Measurements from ENCODE around the gene SLX9. TPM values are rescaled to one million over a fixed set of nuclear protein-coding genes. Genes with fewer than 3 reads are reported as not detected.

Gene SLX9
- total and polyA plus RNA-seq, 2 donors (not counting 1 experiment from before 2014, with no cell fraction given), result 11.7 to 15.9 TPM

DNA sequence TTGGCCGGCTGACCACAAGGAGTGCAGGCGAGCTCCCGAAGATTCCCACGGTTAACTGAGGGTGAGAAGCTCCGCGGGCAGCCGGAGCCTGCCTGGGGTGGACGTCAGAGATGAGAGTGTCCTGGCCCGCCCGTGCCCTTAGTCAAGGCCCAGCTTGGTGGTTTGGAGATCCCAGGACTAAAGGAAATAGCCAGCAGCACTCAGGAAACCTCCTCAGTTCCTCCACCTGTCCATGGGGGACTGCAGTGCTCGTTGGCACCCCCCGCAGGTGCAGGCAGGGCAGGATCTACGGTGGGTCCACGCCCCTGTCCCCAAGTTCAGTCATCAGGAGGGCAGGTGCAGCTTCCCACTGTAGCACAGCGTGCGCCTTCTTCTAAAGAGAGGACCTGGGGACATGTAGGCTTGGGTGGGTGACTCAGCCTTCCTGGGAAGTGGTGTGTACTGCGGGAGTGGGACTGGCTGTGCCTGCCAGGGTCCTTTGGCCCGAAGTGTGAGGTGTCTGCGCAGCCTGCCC lies 32.5 kb downstream of the SLX9 start:
- ATAC-seq (ENCODE audit: low read depth) (no peak), DNase-seq (no peak)
- Histone ChIP-seq H3K79me2 (ENCODE audit: control insufficient read depth, insufficient read depth, low read length) (peaks cover 4% of the 10 kb centered on the region), H3K27ac (ENCODE audit: low read length in 2 of 2) (no peak overlapping the region), H3K9me3 (ENCODE audit: control extremely low read depth in 1 of 3, control insufficient read depth in 2 of 3, insufficient read depth in 1 of 3, low read length in 2 of 3) (no peaks in the 10 kb centered on the region), H3K9ac (ENCODE audit: low read length) (no peak overlapping the region), H3K36me3 (replicated peaks in 1 of 2; ENCODE audit: control extremely low read depth in 1 of 2, control insufficient read depth in 1 of 2, extremely low read depth in 1 of 2, insufficient read depth in 2 of 2, low read length in 1 of 2) (peaks cover 0 to 44% of the 10 kb centered on the region in 2 experiments), H3K4me1 (ENCODE audit: control insufficient read depth in 2 of 2, insufficient read depth in 2 of 2, low read length in 2 of 2) (peaks cover 0 to 6% of the 10 kb centered on the region in 2 donors), H3K4me2 (replicated peaks; ENCODE audit: low read depth, low read length, poor library complexity, severe bottlenecking) (no peak overlapping the region), H2AFZ (ENCODE audit: insufficient read depth, low read depth, low read length, poor library complexity, severe bottlenecking) (no peak overlapping the region), H3K4me3 (ENCODE audit: control extremely low read depth in 1 of 5, extremely low read depth in 1 of 5, insufficient read depth in 1 of 5, low read depth in 2 of 5, low read length in 4 of 5) (no peak overlapping the region), H4K20me1 (ENCODE audit: control insufficient read depth, insufficient read depth, low read length, poor library complexity, severe bottlenecking) (peaks cover 23% of the 10 kb centered on the region), H3K27me3 (replicated peaks in 1 of 4; ENCODE audit: control extremely low read depth in 1 of 4, control insufficient read depth in 3 of 4, insufficient read depth in 4 of 4, low read length in 3 of 4) (no peaks in the 10 kb centered on the region)
- WGBS (ENCODE audit: insufficient coverage), result 97% methylated on average over 19 of the region's 19 CpGs
- Mint-ChIP-seq H3K4me1 (peaks cover 7% of the 10 kb centered on the region), H3K27me3 (no peaks in the 10 kb centered on the region), H3K9me3 (ENCODE audit: insufficient read depth) (no peaks in the 10 kb centered on the region), H3K27ac (no peak overlapping the region), H3K4me3 (no peak overlapping the region)
- intact Hi-C loops (cut with micrococcal nuclease), result no loop called here
- CTCF ChIA-PET, result interaction anchor here (1.6 kb wide), 1 partner anchor 168 kb away, joined by 3 read pairs; no protein-coding TSS in a partner anchor
- POLR2A ChIA-PET, result no interaction called here
- no peak for TF ChIP-seq EZH2 (IDR thresholded peaks at IDR 0.05; ENCODE audit: borderline replicate concordance, insufficient read depth, low read depth, low read length, poor library complexity, severe bottlenecking)

DNA sequence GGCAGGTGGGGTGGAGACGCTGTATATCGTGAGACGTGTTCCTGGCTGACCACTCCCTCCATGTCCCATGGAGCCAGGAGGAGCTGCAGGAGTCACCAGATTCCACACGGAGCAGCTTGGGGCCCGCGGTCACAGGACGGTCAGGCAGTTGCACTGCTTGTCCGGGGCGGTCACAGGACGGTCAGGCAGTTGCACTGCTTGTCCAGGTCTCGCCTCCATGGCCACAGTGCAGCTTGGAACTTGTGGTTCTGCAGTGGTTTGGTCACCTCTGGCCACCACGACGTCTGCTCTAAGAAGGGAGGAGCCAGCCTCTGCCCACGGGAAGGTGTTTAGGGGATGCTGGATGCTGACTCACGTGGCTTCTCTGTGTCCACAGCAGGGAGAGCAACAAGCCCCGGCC lies 33.0 kb downstream of the SLX9 start:
- Mint-ChIP-seq H3K27me3 (no peaks in the 10 kb centered on the region), H3K27ac (no peak overlapping the region), H3K9me3 (ENCODE audit: insufficient read depth) (no peaks in the 10 kb centered on the region), H3K4me1 (peaks cover 7% of the 10 kb centered on the region), H3K4me3 (no peak overlapping the region)
- ATAC-seq (ENCODE audit: low read depth) (no peak), DNase-seq (no peak)
- 98% methylated on average over 16 of the region's 16 CpGs for WGBS (ENCODE audit: insufficient coverage)
- Histone ChIP-seq H2AFZ (ENCODE audit: insufficient read depth, low read depth, low read length, poor library complexity, severe bottlenecking) (no peak overlapping the region), H3K79me2 (ENCODE audit: control insufficient read depth, insufficient read depth, low read length) (peaks cover 4% of the 10 kb centered on the region), H3K27me3 (replicated peaks in 1 of 4; ENCODE audit: control extremely low read depth in 1 of 4, control insufficient read depth in 3 of 4, insufficient read depth in 4 of 4, low read length in 3 of 4) (no peaks in the 10 kb centered on the region), H4K20me1 (ENCODE audit: control insufficient read depth, insufficient read depth, low read length, poor library complexity, severe bottlenecking) (peaks cover 22% of the 10 kb centered on the region), H3K36me3 (replicated peaks in 1 of 2; ENCODE audit: control extremely low read depth in 1 of 2, control insufficient read depth in 1 of 2, extremely low read depth in 1 of 2, insufficient read depth in 2 of 2, low read length in 1 of 2) (peaks cover 0 to 41% of the 10 kb centered on the region in 2 experiments), H3K4me2 (replicated peaks; ENCODE audit: low read depth, low read length, poor library complexity, severe bottlenecking) (no peak overlapping the region), H3K9me3 (ENCODE audit: control extremely low read depth in 1 of 3, control insufficient read depth in 2 of 3, insufficient read depth in 1 of 3, low read length in 2 of 3) (peaks cover 0 to under 1% (median 0%) of the 10 kb centered on the region in 3 donors), H3K9ac (ENCODE audit: low read length) (no peak overlapping the region), H3K4me1 (ENCODE audit: control insufficient read depth in 2 of 2, insufficient read depth in 2 of 2, low read length in 2 of 2) (peaks cover 0 to 6% of the 10 kb centered on the region in 2 donors), H3K27ac (ENCODE audit: low read length in 2 of 2) (no peak overlapping the region), H3K4me3 (ENCODE audit: control extremely low read depth in 1 of 5, extremely low read depth in 1 of 5, insufficient read depth in 1 of 5, low read depth in 2 of 5, low read length in 4 of 5) (no peak overlapping the region)
- intact Hi-C loops (cut with micrococcal nuclease), result no loop called here
- TF ChIP-seq EZH2 (IDR thresholded peaks at IDR 0.05; ENCODE audit: borderline replicate concordance, insufficient read depth, low read depth, low read length, poor library complexity, severe bottlenecking), result no peak
- TF ChIP-seq, protein P1, sequence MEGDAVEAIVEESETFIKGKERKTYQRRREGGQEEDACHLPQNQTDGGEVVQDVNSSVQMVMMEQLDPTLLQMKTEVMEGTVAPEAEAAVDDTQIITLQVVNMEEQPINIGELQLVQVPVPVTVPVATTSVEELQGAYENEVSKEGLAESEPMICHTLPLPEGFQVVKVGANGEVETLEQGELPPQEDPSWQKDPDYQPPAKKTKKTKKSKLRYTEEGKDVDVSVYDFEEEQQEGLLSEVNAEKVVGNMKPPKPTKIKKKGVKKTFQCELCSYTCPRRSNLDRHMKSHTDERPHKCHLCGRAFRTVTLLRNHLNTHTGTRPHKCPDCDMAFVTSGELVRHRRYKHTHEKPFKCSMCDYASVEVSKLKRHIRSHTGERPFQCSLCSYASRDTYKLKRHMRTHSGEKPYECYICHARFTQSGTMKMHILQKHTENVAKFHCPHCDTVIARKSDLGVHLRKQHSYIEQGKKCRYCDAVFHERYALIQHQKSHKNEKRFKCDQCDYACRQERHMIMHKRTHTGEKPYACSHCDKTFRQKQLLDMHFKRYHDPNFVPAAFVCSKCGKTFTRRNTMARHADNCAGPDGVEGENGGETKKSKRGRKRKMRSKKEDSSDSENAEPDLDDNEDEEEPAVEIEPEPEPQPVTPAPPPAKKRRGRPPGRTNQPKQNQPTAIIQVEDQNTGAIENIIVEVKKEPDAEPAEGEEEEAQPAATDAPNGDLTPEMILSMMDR (IDR thresholded peaks at IDR 0.05), result no peak
- ChIA-PET CTCF (interaction anchor here (1.6 kb wide), 1 partner anchor 168 kb away, joined by 3 read pairs; no protein-coding TSS in a partner anchor), POLR2A (interaction anchor here (0.7 kb wide), 1 partner anchor 24 kb away, joined by 3 read pairs; no protein-coding TSS in a partner anchor)
